Measurements from ENCODE around the gene PPP2R1A.
A peak's percentile ranks its signal among the peaks of the same experiment; 100 is the strongest.

DNA sequence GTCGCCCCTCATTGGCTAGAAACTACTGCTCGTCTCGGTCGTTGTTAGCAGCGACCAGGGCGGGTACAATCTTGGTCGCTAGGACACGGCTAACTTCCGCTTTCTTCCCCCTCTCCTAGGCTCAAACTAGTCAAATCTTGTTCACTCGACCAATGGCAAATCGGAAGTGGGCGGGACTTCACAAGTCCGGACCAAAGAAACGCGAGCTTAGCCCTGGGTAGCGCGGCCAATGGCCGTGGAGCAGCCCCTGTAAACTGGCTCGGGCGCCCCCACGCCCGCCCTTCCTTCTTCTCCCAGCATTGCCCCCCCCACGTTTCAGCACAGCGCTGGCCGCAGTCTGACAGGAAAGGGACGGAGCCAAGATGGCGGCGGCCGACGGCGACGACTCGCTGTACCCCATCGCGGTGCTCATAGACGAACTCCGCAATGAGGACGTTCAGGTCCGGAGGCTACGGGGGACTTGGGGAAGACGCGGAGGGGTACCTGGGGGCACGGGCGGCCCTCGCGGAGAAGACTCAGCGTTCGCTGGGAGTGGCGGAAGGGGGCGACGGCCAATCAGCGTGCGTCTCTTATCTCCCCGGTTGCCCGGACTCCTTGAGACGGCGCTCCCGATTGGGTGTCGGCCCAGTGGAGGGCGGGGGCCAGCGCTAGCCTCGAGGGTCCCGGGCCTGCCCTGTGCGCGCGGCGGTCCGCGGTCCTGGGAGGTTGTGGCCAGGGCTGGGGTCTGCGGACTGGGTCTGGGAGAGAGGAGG lies at the start of gene PPP2R1A:
- TF ChIP-seq, protein P1, sequence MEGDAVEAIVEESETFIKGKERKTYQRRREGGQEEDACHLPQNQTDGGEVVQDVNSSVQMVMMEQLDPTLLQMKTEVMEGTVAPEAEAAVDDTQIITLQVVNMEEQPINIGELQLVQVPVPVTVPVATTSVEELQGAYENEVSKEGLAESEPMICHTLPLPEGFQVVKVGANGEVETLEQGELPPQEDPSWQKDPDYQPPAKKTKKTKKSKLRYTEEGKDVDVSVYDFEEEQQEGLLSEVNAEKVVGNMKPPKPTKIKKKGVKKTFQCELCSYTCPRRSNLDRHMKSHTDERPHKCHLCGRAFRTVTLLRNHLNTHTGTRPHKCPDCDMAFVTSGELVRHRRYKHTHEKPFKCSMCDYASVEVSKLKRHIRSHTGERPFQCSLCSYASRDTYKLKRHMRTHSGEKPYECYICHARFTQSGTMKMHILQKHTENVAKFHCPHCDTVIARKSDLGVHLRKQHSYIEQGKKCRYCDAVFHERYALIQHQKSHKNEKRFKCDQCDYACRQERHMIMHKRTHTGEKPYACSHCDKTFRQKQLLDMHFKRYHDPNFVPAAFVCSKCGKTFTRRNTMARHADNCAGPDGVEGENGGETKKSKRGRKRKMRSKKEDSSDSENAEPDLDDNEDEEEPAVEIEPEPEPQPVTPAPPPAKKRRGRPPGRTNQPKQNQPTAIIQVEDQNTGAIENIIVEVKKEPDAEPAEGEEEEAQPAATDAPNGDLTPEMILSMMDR (IDR thresholded peaks at IDR 0.05): no peak
- TF ChIP-seq POLR2A (IDR thresholded peaks at IDR 0.05): peak in 1 of 4 donors; percentile 90
- TF ChIP-seq POLR2AphosphoS5 (IDR thresholded peaks at IDR 0.05): peak; percentile 43 to 87 (median 86)

Measured in stomach (tissue), 4 donors.